Endothelial cell of umbilical vein (primary cell): ENCODE measurements around the gene IL24. TPM values are rescaled to one million over a fixed set of nuclear protein-coding genes. Genes with fewer than 3 reads are reported as not detected.

Source experiments
- BruUV-seq: library from RNA; stranded (reverse); fragments of 400-500 nt; replicated peaks from 2 replicates; lab custom pipeline; 2021; lab: Mats Ljungman, UMichigan
- CTCF ChIA-PET: fragments of 300-600, 350-600 bp; sonication (Branson Sonifier 250); formaldehyde crosslinking; loops from one replicate; lab custom pipeline; 2021; ENCODE audit warnings: antibody characterized with exemption, inconsistent platforms; lab: Charles Lee
- POLR2A ChIA-PET: fragments of 300-600, 350-600 bp; sonication (Branson Sonifier 250); formaldehyde crosslinking; loops from one replicate; lab custom pipeline; 2021; ENCODE audit warnings: antibody characterized with exemption, inconsistent platforms; lab: Charles Lee
- DNase-seq: peaks from one replicate; pipeline ENCODE4 v3.0.0-alpha.2; 2011; ENCODE audit warnings: low read depth, low spot score
- FAIRE-seq: peaks from 2 replicates; lab custom pipeline; 2011; peaks lifted over from hg19 to GRCh38; lab: Jason Lieb, UNC
- H2AFZ ChIP-seq: 2 replicates; pipeline ENCODE4 v1.6.0; 2012; ENCODE audit warnings: low read depth, low read length, control low read depth, inconsistent platforms
- H3K27ac ChIP-seq: 2 replicates; pipeline ENCODE4 v1.5.1; 2011; ENCODE audit warnings: low read depth, mild to moderate bottlenecking, control low read depth, low read length, moderate library complexity; ENCODE audit not compliant: insufficient read depth
- H3K27me3 ChIP-seq, 2 experiments: 2 replicates each; pipeline versions ENCODE4 v1.6.0 to v1.6.1; 2011; ENCODE audit warnings: low read length in 2 of 2, mixed read lengths in 1 of 2; ENCODE audit not compliant: control insufficient read depth in 2 of 2, insufficient read depth in 2 of 2
- H3K36me3 ChIP-seq, 2 experiments: 2 replicates in 1 of 2; 3 replicates in 1 of 2; pipeline ENCODE4 v1.5.1; 2011; ENCODE audit warnings: low read length in 2 of 2, mild to moderate bottlenecking in 1 of 2, moderate library complexity in 1 of 2; ENCODE audit not compliant: control insufficient read depth in 2 of 2, insufficient read depth in 2 of 2; ENCODE audit errors: extremely low read depth in 1 of 2
- H3K4me1 ChIP-seq: 3 replicates; pipeline ENCODE4 v1.5.1; 2011; ENCODE audit warnings: mild to moderate bottlenecking, low read length; ENCODE audit not compliant: control insufficient read depth, insufficient read depth; ENCODE audit errors: extremely low read depth
- H3K4me2 ChIP-seq: 2 replicates; pipeline ENCODE4 v1.6.1; 2011; ENCODE audit warnings: low read length, control low read depth, mixed read lengths; ENCODE audit not compliant: insufficient read depth
- H3K4me3 ChIP-seq, 3 experiments: fragments of 200-600 bp in 1 of 3; sonication (generic), shearing (Covaris generic) in 1 of 3; replicated peaks in 1 of 3; 2 replicates each; pipeline ENCODE4 v1.5.1; 2011 to 2016; ENCODE audit warnings: control low read depth in 3 of 3, low read length in 3 of 3, mild to moderate bottlenecking in 2 of 3, inconsistent platforms in 1 of 3, low read depth in 1 of 3, moderate library complexity in 1 of 3; ENCODE audit not compliant: insufficient read depth in 1 of 3
- H3K79me2 ChIP-seq: 2 replicates; pipeline ENCODE4 v1.6.0; 2012; ENCODE audit warnings: low read length, inconsistent platforms; ENCODE audit not compliant: control insufficient read depth, insufficient read depth
- H3K9ac ChIP-seq: replicated peaks from 2 replicates; pipeline ENCODE3; 2011; ENCODE audit warnings: low read length, control low read depth; ENCODE audit not compliant: insufficient read depth; ENCODE audit errors: extremely low read depth
- H3K9me1 ChIP-seq: replicated peaks from 3 replicates; pipeline ENCODE4 v1.6.0; 2011; ENCODE audit warnings: mild to moderate bottlenecking, low read length; ENCODE audit not compliant: control insufficient read depth, insufficient read depth; ENCODE audit errors: extremely low read depth
- H3K9me3 ChIP-seq: replicated peaks from 2 replicates; pipeline ENCODE4 v1.5.1; 2012; ENCODE audit warnings: low read length, inconsistent platforms; ENCODE audit not compliant: control insufficient read depth, insufficient read depth
- H4K20me1 ChIP-seq: replicated peaks from 2 replicates; pipeline ENCODE3; 2011; ENCODE audit warnings: mild to moderate bottlenecking, low read length; ENCODE audit not compliant: control insufficient read depth, insufficient read depth; ENCODE audit errors: extremely low read depth
- CTCF ChIP-seq, 2 donors: IDR thresholded peaks; 1 replicate in 1 of 2; 2 replicates in 1 of 2; pipeline ENCODE4 v1.5.1; 2011; ENCODE audit warnings: low read length in 2 of 2, mild to moderate bottlenecking in 2 of 2, moderate library complexity in 2 of 2, control low read depth in 1 of 2, inconsistent platforms in 1 of 2, low read depth in 1 of 2; ENCODE audit not compliant: insufficient read depth in 1 of 2; ENCODE audit errors: extremely low read depth in 1 of 2
- EZH2 ChIP-seq: IDR thresholded peaks from 2 replicates; pipeline ENCODE4 v1.6.1; 2012; ENCODE audit warnings: borderline replicate concordance, low read depth, mild to moderate bottlenecking, moderate library complexity, low read length, inconsistent platforms; ENCODE audit not compliant: severe bottlenecking
- FOS ChIP-seq: IDR thresholded peaks from 2 replicates; pipeline ENCODE4 v1.6.1; 2011; ENCODE audit warnings: mild to moderate bottlenecking, low read length, moderate library complexity, borderline replicate concordance; ENCODE audit not compliant: insufficient read depth
- GATA2 ChIP-seq: IDR thresholded peaks from 2 replicates; pipeline ENCODE4 v1.7.0; 2011; ENCODE audit warnings: low read depth, mild to moderate bottlenecking, moderate library complexity, mixed read lengths, low read length; ENCODE audit not compliant: insufficient read length, insufficient read depth
- JUN ChIP-seq: IDR thresholded peaks from 2 replicates; pipeline ENCODE4 v1.6.1; 2011; ENCODE audit warnings: borderline replicate concordance, low read depth; ENCODE audit not compliant: insufficient read length, insufficient read depth
- MAX ChIP-seq: IDR thresholded peaks from 2 replicates; pipeline ENCODE4 v1.6.1; 2011; ENCODE audit not compliant: insufficient read depth, insufficient read length
- MYC ChIP-seq: IDR thresholded peaks from one replicate; pipeline ENCODE4 v1.6.1; 2011; ENCODE audit warnings: mild to moderate bottlenecking, low read depth, low read length
- POLR2A ChIP-seq: IDR thresholded peaks from 2 replicates; pipeline ENCODE4 v1.6.1; 2012; ENCODE audit warnings: low read depth, mild to moderate bottlenecking, control low read depth, low read length
- POLR2AphosphoS5 ChIP-seq: IDR thresholded peaks from 2 replicates; pipeline ENCODE4 v1.6.1; 2012; ENCODE audit warnings: low read depth, mild to moderate bottlenecking, control low read depth, low read length, moderate library complexity; ENCODE audit not compliant: insufficient read depth
- dilution Hi-C: fragments of 300-500 bp; cut with MboI; formaldehyde crosslinking; loops from one replicate; pipeline ENCODE4 v1.15.0; 2019; ENCODE audit warnings: low sequenced_read_pairs; ENCODE audit not compliant: extremely low pct_ligation_motif_present
- intact Hi-C: fragments of 100-400 bp; cut with micrococcal nuclease; formaldehyde crosslinking; loops from one replicate; pipeline ENCODE4 v1.10.0; 2022
- polyA plus RNA-seq, 4 experiments: library from polyadenylated mRNA; depleted of rRNA in 3 of 4; stranded (reverse) in 3 of 4; unstranded in 1 of 4; fragments of >200 nt; gene quantifications; 2 replicates each; pipeline versions ENCODE4 v1.2.1 to v1.2.3, GENCODE V29; 2011 to 2012; ENCODE audit warnings: missing spikeins in 1 of 4
- total RNA-seq: library from RNA; stranded (reverse); gene quantifications from 2 replicates; pipeline ENCODE4 v1.2.3, GENCODE V29; 2021

IL24 gene
- total and polyA plus RNA-seq, 2 donors (not counting 3 experiments of a cell fraction or from before 2014, with no cell fraction given), result not detected

DNA sequence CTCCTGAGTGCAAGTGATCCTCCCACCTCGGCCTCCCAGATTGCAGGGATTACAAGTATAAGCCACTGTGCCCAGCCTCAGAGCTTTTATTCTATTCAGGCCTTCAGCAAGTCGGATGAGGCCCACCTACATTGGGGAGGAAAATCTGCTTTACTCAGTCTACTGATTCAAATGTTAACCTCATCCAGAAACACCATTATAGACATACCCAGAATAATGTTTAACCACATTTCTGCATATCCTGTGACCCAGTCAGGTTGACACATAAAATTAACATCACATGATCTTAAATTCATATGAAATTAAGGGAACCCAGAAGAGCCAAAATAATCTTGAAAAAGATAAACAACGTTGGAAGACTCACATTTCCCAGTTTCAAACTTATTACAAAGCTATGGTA, 16.9 kb upstream of the IL24 start:
- Histone ChIP-seq H2AFZ (no peak overlapping the region), H3K9me1 (no peaks in the 10 kb centered on the region), H3K27me3 (peaks cover 2 to 8% of the 10 kb centered on the region in 2 experiments), H3K4me1 (no peaks in the 10 kb centered on the region), H4K20me1 (no peaks in the 10 kb centered on the region), H3K9ac (no peak overlapping the region), H3K4me3 (no peak overlapping the region), H3K27ac (no peak overlapping the region), H3K4me2 (no peak overlapping the region), H3K36me3 (no peaks in the 10 kb centered on the region), H3K79me2 (no peaks in the 10 kb centered on the region), H3K9me3 (no peaks in the 10 kb centered on the region)
- dilution Hi-C loops, result no loop called here
- TF ChIP-seq MYC, result no peak
- no peak for TF ChIP-seq POLR2AphosphoS5
- TF ChIP-seq CTCF (IDR thresholded peaks at IDR 0.05; ENCODE audit: extremely low read depth in 1 of 2, insufficient read depth in 1 of 2, low read depth in 1 of 2, low read length in 2 of 2), result no peak
- no peak for TF ChIP-seq POLR2A
- no peak for TF ChIP-seq FOS
- TF ChIP-seq MAX, result no peak
- POLR2A ChIA-PET, result no interaction called here
- no TSS peak for BruUV-seq
- CTCF ChIA-PET, result no interaction called here
- intact Hi-C loops, result no loop called here
- DNase-seq, result no peak
- no peak for FAIRE-seq

- DNase-seq (no peak), FAIRE-seq (no peak)
- dilution Hi-C loops, result no loop called here
- intact Hi-C loops, result no loop called here
- TF ChIP-seq GATA2 (no peak), JUN (no peak), FOS (no peak), POLR2A (no peak), EZH2 (no peak), MYC (no peak), POLR2AphosphoS5 (no peak), MAX (no peak), CTCF (IDR thresholded peaks at IDR 0.05; ENCODE audit: extremely low read depth in 1 of 2, insufficient read depth in 1 of 2, low read depth in 1 of 2, low read length in 2 of 2) (no peak)
- CTCF ChIA-PET, result interaction anchor here (2.2 kb wide), 1 partner anchor 30 kb away, joined by 9 read pairs; no protein-coding TSS in a partner anchor
- Histone ChIP-seq H2AFZ (no peak overlapping the region), H3K27me3 (peaks cover 6 to 8% of the 10 kb centered on the region in 2 experiments), H3K4me2 (no peak overlapping the region), H3K9ac (no peak overlapping the region), H3K79me2 (no peaks in the 10 kb centered on the region), H3K9me3 (no peaks in the 10 kb centered on the region), H3K9me1 (no peaks in the 10 kb centered on the region), H3K4me1 (no peaks in the 10 kb centered on the region), H4K20me1 (no peaks in the 10 kb centered on the region), H3K4me3 (no peak overlapping the region), H3K36me3 (no peaks in the 10 kb centered on the region), H3K27ac (no peak overlapping the region)
- no TSS peak for BruUV-seq
- POLR2A ChIA-PET, result no interaction called here
Measured at GRCh38 chr1:206882555-206882954, 14.7 kb upstream of the IL24 start.
